K562 (cell line): ENCODE results near the gene MRPL40. TPM values are rescaled to one million over a fixed set of nuclear protein-coding genes. Genes with fewer than 3 reads are reported as not detected.
A peak's percentile ranks its signal among the peaks of the same experiment; 100 is the strongest.

ENCODE experiments used
- GABPA ChIP-seq: fragments of 200-800 bp; sonication (Bioruptor generic); conservative IDR thresholded peaks from 2 replicates; pipeline ENCODE4 v1.6.1; 2016; ENCODE audit warnings: low read depth, missing genetic modification characterization, missing compliant biosample characterization
- MCM7 ChIP-seq, 2 experiments: fragments of 450-650 bp; IDR thresholded peaks; 2 replicates each; pipeline ENCODE4 v1.6.1; 2016 to 2018
- MLX ChIP-seq, 2 experiments: fragments of 450-650 bp in 1 of 2; sonication (generic) in 1 of 2; formaldehyde crosslinking; conservative IDR thresholded peaks; 2 replicates each; pipeline versions ENCODE4 v1.4.0 to v1.8.1; 2020 to 2022; ENCODE audit warnings: mild to moderate bottlenecking in 1 of 2, missing genetic modification reagents in 1 of 2
- NFATC3 ChIP-seq: fragments of 450-650 bp; IDR thresholded peaks from 2 replicates; pipeline ENCODE4 v1.6.1; 2017; ENCODE audit warnings: mild to moderate bottlenecking
- SIRT6 ChIP-seq: IDR thresholded peaks from one replicate; pipeline ENCODE4 v1.6.1; 2012; ENCODE audit warnings: low read depth, mild to moderate bottlenecking, control low read depth, inconsistent platforms, low read length, moderate library complexity
- TRIM28 ChIP-seq: fragments of 450-650 bp; IDR thresholded peaks from 2 replicates; pipeline ENCODE4 v1.6.1; 2017
- ZNF561 ChIP-seq: fragments of 450-650 bp; formaldehyde crosslinking; conservative IDR thresholded peaks from 2 replicates; pipeline ENCODE4 v1.4.0; 2020; ENCODE audit warnings: mild to moderate bottlenecking, moderate library complexity
- ZNF639 ChIP-seq, 2 experiments: fragments of 200-800 bp in 1 of 2; sonication (Bioruptor generic) in 1 of 2; sonication (generic) in 1 of 2; formaldehyde crosslinking in 1 of 2; IDR thresholded peaks in 1 of 2; conservative IDR thresholded peaks in 1 of 2; 2 replicates each; pipeline versions ENCODE4 v1.5.0 to v1.6.1; 2016 to 2020; ENCODE audit warnings: missing compliant biosample characterization in 1 of 2, missing genetic modification characterization in 1 of 2, missing genetic modification reagents in 1 of 2
- polyA plus RNA-seq, 8 experiments: library from polyadenylated mRNA; depleted of rRNA in 4 of 8; stranded (reverse) in 5 of 8; unstranded in 3 of 8; fragments of >200 nt; fragmentation: Nextera tagmentation in 2 of 8; fragmentation: Illumina TruSeq in 1 of 8; extraction: Ambion mirVana in 2 of 8; extraction: Trizol in 1 of 8; gene quantifications; 2 replicates each; pipeline versions ENCODE4 v1.2.1 to v1.2.3, GENCODE V29; 2011 to 2014; ENCODE audit warnings: inconsistent platforms in 1 of 8, missing spikeins in 1 of 8
- total RNA-seq, 7 experiments: library from RNA; depleted of rRNA in 6 of 7; stranded (reverse); fragments of >200 nt in 6 of 7; fragmentation: Illumina TruSeq in 2 of 7; extraction: Trizol in 2 of 7; gene quantifications; 2 replicates each; pipeline versions ENCODE4 v1.2.1 to v1.2.3, GENCODE V29; 2011 to 2021; ENCODE audit warnings: low replicate concordance in 1 of 7
- TF ChIP-seq, protein P1 (sequence below): fragments of 200-600 bp; sonication (generic); IDR thresholded peaks from one replicate; pipeline ENCODE4 v1.6.1; 2012; ENCODE audit warnings: mild to moderate bottlenecking, low read depth, low read length, inconsistent platforms
- TF ChIP-seq, protein P2 (sequence below): fragments of 450-650 bp; IDR thresholded peaks from 2 replicates; pipeline ENCODE4 v1.6.1; 2016

MRPL40 gene
- total and polyA plus RNA-seq, 9 of the 15 experiments (the other 6 are each of a cell fraction or from before 2014, with no cell fraction given), result 132 to 652 (median 208) TPM

DNA sequence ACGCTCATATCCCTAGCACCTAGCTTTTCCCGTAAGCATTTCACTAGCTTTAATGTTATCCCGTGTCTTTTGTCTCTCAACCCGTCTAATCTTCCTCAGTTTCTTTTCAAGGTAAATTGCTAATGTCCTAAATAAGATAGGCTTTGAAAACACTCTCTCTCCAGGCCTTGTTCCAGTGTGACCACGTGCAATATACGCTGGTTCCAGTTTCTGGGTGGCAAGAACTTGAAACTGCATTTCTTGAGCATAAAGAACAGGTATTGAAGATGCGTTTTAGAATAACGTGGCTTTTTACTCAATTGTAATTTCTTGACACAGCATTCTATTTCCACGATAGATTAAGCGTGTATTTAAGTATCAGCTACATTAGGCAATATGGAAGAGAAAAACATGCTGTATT lies 48.4 kb downstream of the MRPL40 start (continued):
- TF ChIP-seq, protein P1, sequence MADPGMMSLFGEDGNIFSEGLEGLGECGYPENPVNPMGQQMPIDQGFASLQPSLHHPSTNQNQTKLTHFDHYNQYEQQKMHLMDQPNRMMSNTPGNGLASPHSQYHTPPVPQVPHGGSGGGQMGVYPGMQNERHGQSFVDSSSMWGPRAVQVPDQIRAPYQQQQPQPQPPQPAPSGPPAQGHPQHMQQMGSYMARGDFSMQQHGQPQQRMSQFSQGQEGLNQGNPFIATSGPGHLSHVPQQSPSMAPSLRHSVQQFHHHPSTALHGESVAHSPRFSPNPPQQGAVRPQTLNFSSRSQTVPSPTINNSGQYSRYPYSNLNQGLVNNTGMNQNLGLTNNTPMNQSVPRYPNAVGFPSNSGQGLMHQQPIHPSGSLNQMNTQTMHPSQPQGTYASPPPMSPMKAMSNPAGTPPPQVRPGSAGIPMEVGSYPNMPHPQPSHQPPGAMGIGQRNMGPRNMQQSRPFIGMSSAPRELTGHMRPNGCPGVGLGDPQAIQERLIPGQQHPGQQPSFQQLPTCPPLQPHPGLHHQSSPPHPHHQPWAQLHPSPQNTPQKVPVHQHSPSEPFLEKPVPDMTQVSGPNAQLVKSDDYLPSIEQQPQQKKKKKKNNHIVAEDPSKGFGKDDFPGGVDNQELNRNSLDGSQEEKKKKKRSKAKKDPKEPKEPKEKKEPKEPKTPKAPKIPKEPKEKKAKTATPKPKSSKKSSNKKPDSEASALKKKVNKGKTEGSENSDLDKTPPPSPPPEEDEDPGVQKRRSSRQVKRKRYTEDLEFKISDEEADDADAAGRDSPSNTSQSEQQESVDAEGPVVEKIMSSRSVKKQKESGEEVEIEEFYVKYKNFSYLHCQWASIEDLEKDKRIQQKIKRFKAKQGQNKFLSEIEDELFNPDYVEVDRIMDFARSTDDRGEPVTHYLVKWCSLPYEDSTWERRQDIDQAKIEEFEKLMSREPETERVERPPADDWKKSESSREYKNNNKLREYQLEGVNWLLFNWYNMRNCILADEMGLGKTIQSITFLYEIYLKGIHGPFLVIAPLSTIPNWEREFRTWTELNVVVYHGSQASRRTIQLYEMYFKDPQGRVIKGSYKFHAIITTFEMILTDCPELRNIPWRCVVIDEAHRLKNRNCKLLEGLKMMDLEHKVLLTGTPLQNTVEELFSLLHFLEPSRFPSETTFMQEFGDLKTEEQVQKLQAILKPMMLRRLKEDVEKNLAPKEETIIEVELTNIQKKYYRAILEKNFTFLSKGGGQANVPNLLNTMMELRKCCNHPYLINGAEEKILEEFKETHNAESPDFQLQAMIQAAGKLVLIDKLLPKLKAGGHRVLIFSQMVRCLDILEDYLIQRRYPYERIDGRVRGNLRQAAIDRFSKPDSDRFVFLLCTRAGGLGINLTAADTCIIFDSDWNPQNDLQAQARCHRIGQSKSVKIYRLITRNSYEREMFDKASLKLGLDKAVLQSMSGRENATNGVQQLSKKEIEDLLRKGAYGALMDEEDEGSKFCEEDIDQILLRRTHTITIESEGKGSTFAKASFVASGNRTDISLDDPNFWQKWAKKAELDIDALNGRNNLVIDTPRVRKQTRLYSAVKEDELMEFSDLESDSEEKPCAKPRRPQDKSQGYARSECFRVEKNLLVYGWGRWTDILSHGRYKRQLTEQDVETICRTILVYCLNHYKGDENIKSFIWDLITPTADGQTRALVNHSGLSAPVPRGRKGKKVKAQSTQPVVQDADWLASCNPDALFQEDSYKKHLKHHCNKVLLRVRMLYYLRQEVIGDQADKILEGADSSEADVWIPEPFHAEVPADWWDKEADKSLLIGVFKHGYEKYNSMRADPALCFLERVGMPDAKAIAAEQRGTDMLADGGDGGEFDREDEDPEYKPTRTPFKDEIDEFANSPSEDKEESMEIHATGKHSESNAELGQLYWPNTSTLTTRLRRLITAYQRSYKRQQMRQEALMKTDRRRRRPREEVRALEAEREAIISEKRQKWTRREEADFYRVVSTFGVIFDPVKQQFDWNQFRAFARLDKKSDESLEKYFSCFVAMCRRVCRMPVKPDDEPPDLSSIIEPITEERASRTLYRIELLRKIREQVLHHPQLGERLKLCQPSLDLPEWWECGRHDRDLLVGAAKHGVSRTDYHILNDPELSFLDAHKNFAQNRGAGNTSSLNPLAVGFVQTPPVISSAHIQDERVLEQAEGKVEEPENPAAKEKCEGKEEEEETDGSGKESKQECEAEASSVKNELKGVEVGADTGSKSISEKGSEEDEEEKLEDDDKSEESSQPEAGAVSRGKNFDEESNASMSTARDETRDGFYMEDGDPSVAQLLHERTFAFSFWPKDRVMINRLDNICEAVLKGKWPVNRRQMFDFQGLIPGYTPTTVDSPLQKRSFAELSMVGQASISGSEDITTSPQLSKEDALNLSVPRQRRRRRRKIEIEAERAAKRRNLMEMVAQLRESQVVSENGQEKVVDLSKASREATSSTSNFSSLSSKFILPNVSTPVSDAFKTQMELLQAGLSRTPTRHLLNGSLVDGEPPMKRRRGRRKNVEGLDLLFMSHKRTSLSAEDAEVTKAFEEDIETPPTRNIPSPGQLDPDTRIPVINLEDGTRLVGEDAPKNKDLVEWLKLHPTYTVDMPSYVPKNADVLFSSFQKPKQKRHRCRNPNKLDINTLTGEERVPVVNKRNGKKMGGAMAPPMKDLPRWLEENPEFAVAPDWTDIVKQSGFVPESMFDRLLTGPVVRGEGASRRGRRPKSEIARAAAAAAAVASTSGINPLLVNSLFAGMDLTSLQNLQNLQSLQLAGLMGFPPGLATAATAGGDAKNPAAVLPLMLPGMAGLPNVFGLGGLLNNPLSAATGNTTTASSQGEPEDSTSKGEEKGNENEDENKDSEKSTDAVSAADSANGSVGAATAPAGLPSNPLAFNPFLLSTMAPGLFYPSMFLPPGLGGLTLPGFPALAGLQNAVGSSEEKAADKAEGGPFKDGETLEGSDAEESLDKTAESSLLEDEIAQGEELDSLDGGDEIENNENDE, result no peak
- no peak for TF ChIP-seq TRIM28
- TF ChIP-seq MCM7 (IDR thresholded peaks at IDR 0.05), result no peak
- no peak for TF ChIP-seq ZNF561
- TF ChIP-seq MLX (CRISPR knock-in tag; conservative IDR thresholded peaks at IDR 0.05), result 0 out of 4 replicates have a peak, but pooled peaks of 1 of the 2 experiments have one; percentile 83
- TF ChIP-seq GABPA (tag), result no peak
- no peak for TF ChIP-seq ZNF639 (CRISPR knock-in tag; conservative IDR thresholded peaks at IDR 0.05 in 1 of 2, IDR thresholded peaks at IDR 0.05 in 1 of 2)
- TF ChIP-seq, protein P2, sequence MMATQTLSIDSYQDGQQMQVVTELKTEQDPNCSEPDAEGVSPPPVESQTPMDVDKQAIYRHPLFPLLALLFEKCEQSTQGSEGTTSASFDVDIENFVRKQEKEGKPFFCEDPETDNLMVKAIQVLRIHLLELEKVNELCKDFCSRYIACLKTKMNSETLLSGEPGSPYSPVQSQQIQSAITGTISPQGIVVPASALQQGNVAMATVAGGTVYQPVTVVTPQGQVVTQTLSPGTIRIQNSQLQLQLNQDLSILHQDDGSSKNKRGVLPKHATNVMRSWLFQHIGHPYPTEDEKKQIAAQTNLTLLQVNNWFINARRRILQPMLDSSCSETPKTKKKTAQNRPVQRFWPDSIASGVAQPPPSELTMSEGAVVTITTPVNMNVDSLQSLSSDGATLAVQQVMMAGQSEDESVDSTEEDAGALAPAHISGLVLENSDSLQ, result no peak
- TF ChIP-seq NFATC3, result no peak
- no peak for TF ChIP-seq SIRT6
